Smooth muscle cell (in vitro differentiated cells): Measurements from ENCODE around the gene YLPM1. TPM values are rescaled to one million over a fixed set of nuclear protein-coding genes. Genes with fewer than 3 reads are reported as not detected.

Source experiments
- DNase-seq: peaks from one replicate; lab custom pipeline; 2025; ENCODE audit not compliant: unreplicated experiment; lab: John Stamatoyannopoulos, UW
- H2AFZ ChIP-seq: fragments of 200-600 bp; sonication (generic); 2 replicates; pipeline ENCODE4 v1.6.0; 2016; ENCODE audit warnings: antibody characterized with exemption, low read depth, mild to moderate bottlenecking
- H3F3A ChIP-seq: fragments of 200-600 bp; sonication (generic); 2 replicates; pipeline ENCODE4 v1.6.0; 2017; ENCODE audit warnings: antibody characterized with exemption, low read depth
- H3K27ac ChIP-seq: fragments of 200-600 bp; sonication (generic); 2 replicates; pipeline ENCODE4 v1.5.1; 2016; ENCODE audit warnings: low read depth, mild to moderate bottlenecking
- H3K27me3 ChIP-seq: fragments of 200-600 bp; sonication (generic); 2 replicates; pipeline ENCODE4 v1.6.1; 2016; ENCODE audit warnings: low read depth, mild to moderate bottlenecking
- H3K36me3 ChIP-seq: fragments of 200-600 bp; sonication (generic); 2 replicates; pipeline ENCODE4 v1.5.1; 2016; ENCODE audit warnings: low read depth
- H3K4me1 ChIP-seq: fragments of 200-600 bp; sonication (generic); 2 replicates; pipeline ENCODE4 v1.5.1; 2016; ENCODE audit warnings: low read depth
- H3K4me2 ChIP-seq: fragments of 200-600 bp; sonication (generic); 2 replicates; pipeline ENCODE4 v1.6.0; 2016; ENCODE audit warnings: mild to moderate bottlenecking
- H3K4me3 ChIP-seq: fragments of 200-600 bp; sonication (generic); 2 replicates; pipeline ENCODE4 v1.5.1; 2016; ENCODE audit warnings: mild to moderate bottlenecking
- H3K79me2 ChIP-seq: fragments of 200-600 bp; sonication (generic); 2 replicates; pipeline ENCODE4 v1.6.0; 2016; ENCODE audit warnings: low read depth, mild to moderate bottlenecking
- H3K9ac ChIP-seq: fragments of 200-600 bp; sonication (generic); 2 replicates; pipeline ENCODE4 v1.6.0; 2016; ENCODE audit warnings: low read depth
- H3K9me3 ChIP-seq: fragments of 200-600 bp; sonication (generic); replicated peaks from 2 replicates; pipeline ENCODE4 v1.5.1; 2016; ENCODE audit warnings: low read depth
- H4K20me1 ChIP-seq: fragments of 200-600 bp; sonication (generic); 2 replicates; pipeline ENCODE4 v1.6.0; 2016; ENCODE audit warnings: low read depth
- CTCF ChIP-seq: fragments of 200-600 bp; sonication (generic); IDR thresholded peaks from 2 replicates; pipeline ENCODE4 v1.5.1; 2017; ENCODE audit warnings: borderline replicate concordance, mild to moderate bottlenecking, antibody characterized with exemption; ENCODE audit not compliant: insufficient read depth, poor library complexity, severe bottlenecking
- WGBS: methylation state at CpG from one replicate; pipeline ENCODE4 v1.1.7; 2016; ENCODE audit warnings: low lambda C conversion rate; 5-methylcytosine and 5-hydroxymethylcytosine counted together
- polyA plus RNA-seq: library from polyadenylated mRNA; unstranded; fragments of >200 nt; fragmentation: Nextera tagmentation; extraction: Ambion mirVana; gene quantifications from 2 replicates; pipeline ENCODE4 v1.2.1, GENCODE V29; 2016
- total RNA-seq: library from RNA; depleted of rRNA; stranded (reverse); fragments of >200 nt; gene quantifications from 2 replicates; pipeline ENCODE4 v1.2.3, GENCODE V29; 2014

Gene YLPM1
- total and polyA plus RNA-seq, 2 experiments from 2014 or later = 15.5 to 29.7 TPM

GRCh38 chr14:74804219-74804825 lies 41.2 kb downstream of the YLPM1 start:
- WGBS = 98% methylated on average over 4 of the region's 4 CpGs
- H3K4me2 ChIP-seq = no peak overlapping the region
- H3K27me3 ChIP-seq = no peaks in the 10 kb centered on the region
- H3K4me3 ChIP-seq = no peak overlapping the region
- no peak overlapping the region for H3K27ac ChIP-seq
- peak; percentile 31 for TF ChIP-seq CTCF
- no peaks in the 10 kb centered on the region for H3K4me1 ChIP-seq
- DNase-seq = no peak
- H3K36me3 ChIP-seq = peaks cover 16% of the 10 kb centered on the region
- no peaks in the 10 kb centered on the region for H3K9me3 ChIP-seq
- H2AFZ ChIP-seq = no peak overlapping the region
- peaks cover 28% of the 10 kb centered on the region for H4K20me1 ChIP-seq
- no peak overlapping the region for H3K9ac ChIP-seq
- peaks cover 26% of the 10 kb centered on the region for H3K79me2 ChIP-seq
- no peaks in the 10 kb centered on the region for H3F3A ChIP-seq

GRCh38 chr14:74807853-74808545 lies 44.9 kb downstream of the YLPM1 start:
- no peak for TF ChIP-seq CTCF
- Histone ChIP-seq H3K9ac (no peak overlapping the region), H3K27ac (no peak overlapping the region), H4K20me1 (peaks cover 8% of the 10 kb centered on the region), H3K4me1 (no peaks in the 10 kb centered on the region), H3K4me3 (no peak overlapping the region), H3F3A (no peaks in the 10 kb centered on the region), H3K36me3 (peaks cover 43% of the 10 kb centered on the region), H2AFZ (no peak overlapping the region), H3K27me3 (no peaks in the 10 kb centered on the region), H3K9me3 (no peaks in the 10 kb centered on the region), H3K79me2 (peaks cover 10% of the 10 kb centered on the region), H3K4me2 (no peak overlapping the region)
- DNase-seq = no peak
- 92% methylated on average over 7 of the region's 7 CpGs for WGBS

GRCh38 chr14:74816124-74816523 lies 53.0 kb downstream of the YLPM1 start:
- H3K36me3 ChIP-seq = peaks cover 51% of the 10 kb centered on the region
- no peaks in the 10 kb centered on the region for H3K4me1 ChIP-seq
- no peak for DNase-seq
- H3K79me2 ChIP-seq = peaks cover 9% of the 10 kb centered on the region
- WGBS = 95% methylated on average over 1 of the region's 1 CpG
- peaks cover 25% of the 10 kb centered on the region for H4K20me1 ChIP-seq
- no peak overlapping the region for H3K4me3 ChIP-seq
- H3F3A ChIP-seq = no peaks in the 10 kb centered on the region
- H3K27ac ChIP-seq = no peak overlapping the region
- TF ChIP-seq CTCF = no peak
- no peak overlapping the region for H3K4me2 ChIP-seq
- H3K9ac ChIP-seq = no peak overlapping the region
- H3K9me3 ChIP-seq = no peaks in the 10 kb centered on the region
- H3K27me3 ChIP-seq = no peaks in the 10 kb centered on the region
- H2AFZ ChIP-seq = no peak overlapping the region
